Stimulated activated CD4-positive, alpha-beta T cell treated with anti-CD3 and anti-CD28 coated beads, Interleukin-1b, Interleukin-23, amount 100 ng/mL, for 1 hour (primary cell): ENCODE results near the gene ADRB1.

ENCODE experiments used
- DNase-seq, 2 donors: peaks; one replicate each; pipeline ENCODE4 v3.0.0-alpha.2; 2020; ENCODE audit warnings: low read depth in 2 of 2

ADRB1 gene

DNA sequence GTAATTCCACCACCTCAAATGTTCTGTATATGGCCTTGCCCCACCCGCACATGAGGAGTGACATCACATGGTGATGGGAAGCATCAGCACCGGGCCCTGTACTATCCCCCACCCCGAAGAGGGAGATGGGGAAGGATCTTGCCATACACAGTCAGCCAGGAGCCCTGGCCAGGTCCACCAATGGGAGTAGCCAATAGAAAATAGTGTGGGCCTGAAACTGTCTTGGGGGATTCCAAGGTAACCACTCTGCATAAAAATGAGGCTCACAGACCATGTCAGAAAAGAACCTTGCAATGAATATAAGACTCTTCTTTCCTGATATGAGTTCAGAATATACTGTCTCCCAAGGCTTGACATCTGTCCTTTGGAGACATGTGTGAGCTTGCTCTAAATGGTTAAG lies 51.1 kb downstream of the ADRB1 start:
- no peak for DNase-seq

DNA sequence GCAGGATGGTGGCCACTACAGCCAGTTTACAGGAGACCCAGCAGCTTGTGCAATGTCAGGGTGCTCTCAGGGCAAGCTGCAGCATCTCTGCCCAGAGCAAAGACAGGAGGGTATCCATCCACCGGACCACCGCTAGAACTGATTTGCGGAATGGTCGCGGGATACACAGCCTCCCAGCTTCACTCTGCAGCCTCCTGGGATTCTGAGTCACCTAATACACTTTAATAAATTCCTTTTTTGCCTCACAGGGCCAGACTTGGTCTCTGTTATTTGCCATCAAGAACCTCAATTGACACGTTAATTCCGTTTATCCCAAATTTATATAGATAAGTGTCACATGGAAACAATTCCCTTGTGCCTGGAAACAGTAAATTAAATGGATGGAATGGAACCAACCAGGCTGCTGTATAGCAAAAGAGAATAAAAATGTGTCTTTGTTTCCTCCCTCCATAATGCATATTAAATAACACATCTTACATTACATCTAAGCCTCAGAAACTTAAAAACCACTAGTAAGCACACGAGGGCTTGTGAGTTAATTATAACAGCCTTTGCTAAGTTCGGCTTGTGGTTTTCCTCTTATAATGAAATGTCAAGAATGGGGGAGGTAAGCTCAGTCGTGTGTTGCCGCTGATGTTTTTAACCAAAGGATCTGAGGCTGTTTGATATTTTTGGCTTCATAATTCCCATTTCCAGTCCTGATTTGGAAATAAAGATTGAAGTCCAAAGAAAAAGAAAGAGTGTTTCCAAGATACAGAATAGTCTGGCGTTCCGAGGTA lies 52.1 kb downstream of the ADRB1 start:
- no peak for DNase-seq
